ENCODE data around the gene ZFR2.

ZFR2 gene

GRCh38 chr19:3785451-3785937, 83.3 kb downstream of the ZFR2 start:
- DNase-seq = peak; percentile 47

GRCh38 chr19:3784607-3785450, 84.0 kb downstream of the ZFR2 start:
- DNase-seq = no peak

- peak; percentile 55 for DNase-seq
These were observed 84.9 kb downstream of the ZFR2 start for GRCh38 chr19:3783660-3784584.

- no peak for DNase-seq
These were observed 85.9 kb downstream of the ZFR2 start for GRCh38 chr19:3782903-3783302.

- no peak for DNase-seq
These were observed 86.5 kb downstream of the ZFR2 start for GRCh38 chr19:3782330-3782729.

GRCh38 chr19:3781603-3782002, 87.2 kb downstream of the ZFR2 start:
- no peak for DNase-seq

- DNase-seq = no peak
These were observed 88.0 kb downstream of the ZFR2 start for GRCh38 chr19:3780786-3781304.

- DNase-seq = no peak
These were observed 89.7 kb downstream of the ZFR2 start for GRCh38 chr19:3778899-3779723.

- DNase-seq = no peak
These were observed 90.6 kb downstream of the ZFR2 start for GRCh38 chr19:3778104-3778867.

GRCh38 chr19:3776479-3777040, 92.3 kb downstream of the ZFR2 start:
- DNase-seq = no peak

- no peak for DNase-seq
These were observed 93.0 kb downstream of the ZFR2 start for GRCh38 chr19:3775831-3776230.

- no peak for DNase-seq
These were observed 93.5 kb downstream of the ZFR2 start for GRCh38 chr19:3775374-3775711.

GRCh38 chr19:3774621-3775373, 94.0 kb downstream of the ZFR2 start:
- DNase-seq = no peak

- no peak for DNase-seq
These were observed 94.9 kb downstream of the ZFR2 start for GRCh38 chr19:3773814-3774515.

GRCh38 chr19:3771906-3772455, 96.9 kb downstream of the ZFR2 start, which contains the start of gene RAX2:
Gene RAX2, minus strand, starts transcription at chr19:3772228. Its CDS starts 486 bp downstream, at chr19:3771742.
- no peak for DNase-seq

GRCh38 chr19:3771000-3771905, 97.6 kb downstream of the ZFR2 start:
- no peak for DNase-seq

GRCh38 chr19:3770136-3770999, 98.5 kb downstream of the ZFR2 start:
- DNase-seq = no peak

Measured in activated naive CD4-positive, alpha-beta T cell treated with anti-CD3 and anti-CD28 coated beads, Interleukin-2, amount 50 U/mL, for 16 hours (primary cell).